ENCODE data around the gene ALLC.
"Not testable (repeated sequence)": the region's sequence is repeated elsewhere in the genome, so short reads cannot be mapped to it uniquely, and the experiment has no call there.

ALLC gene

GRCh38 chr2:3655871-3656761, 1.9 kb upstream of the ALLC start:
- DNase-seq (ENCODE audit: low spot score) = no peak

GRCh38 chr2:3656762-3657721, 958 bp upstream of the ALLC start:
- DNase-seq (ENCODE audit: low spot score) = no peak

GRCh38 chr2:3659447-3660432, 1.7 kb downstream of the ALLC start:
- DNase-seq (ENCODE audit: low spot score) = no peak

- not testable (repeated sequence) for DNase-seq (ENCODE audit: low spot score)
Observed at GRCh38 chr2:3660640-3661039, 2.6 kb downstream of the ALLC start.

GRCh38 chr2:3661149-3661660, 3.2 kb downstream of the ALLC start:
- DNase-seq (ENCODE audit: low spot score) = no peak

- no peak for DNase-seq (ENCODE audit: low spot score)
Observed at GRCh38 chr2:3662239-3662638, 4.2 kb downstream of the ALLC start.

GRCh38 chr2:3664118-3664517, 6.1 kb downstream of the ALLC start:
- no peak for DNase-seq (ENCODE audit: low spot score)

- no peak for DNase-seq (ENCODE audit: low spot score)
Observed at GRCh38 chr2:3664925-3665324, 6.9 kb downstream of the ALLC start.

GRCh38 chr2:3665886-3666612, 8.0 kb downstream of the ALLC start:
- DNase-seq (ENCODE audit: low spot score) = no peak

- DNase-seq (ENCODE audit: low spot score) = no peak
Observed at GRCh38 chr2:3666613-3666975, 8.6 kb downstream of the ALLC start.

- no peak for DNase-seq (ENCODE audit: low spot score)
Observed at GRCh38 chr2:3667151-3667631, 9.2 kb downstream of the ALLC start.

GRCh38 chr2:3669656-3670055, 11.7 kb downstream of the ALLC start:
- no peak for DNase-seq (ENCODE audit: low spot score)

- DNase-seq (ENCODE audit: low spot score) = no peak
Observed at GRCh38 chr2:3670376-3670775, 12.4 kb downstream of the ALLC start.

GRCh38 chr2:3670941-3671340, 12.9 kb downstream of the ALLC start:
- DNase-seq (ENCODE audit: low spot score) = no peak

- DNase-seq (ENCODE audit: low spot score) = no peak
Observed at GRCh38 chr2:3672861-3673678, 15.1 kb downstream of the ALLC start.

- no peak for DNase-seq (ENCODE audit: low spot score)
Observed at GRCh38 chr2:3674066-3674845, 16.3 kb downstream of the ALLC start.

GRCh38 chr2:3675687-3676086, 17.7 kb downstream of the ALLC start:
- no peak for DNase-seq (ENCODE audit: low spot score)

- DNase-seq (ENCODE audit: low spot score) = no peak
Observed at GRCh38 chr2:3677436-3677835, 19.4 kb downstream of the ALLC start.

- DNase-seq (ENCODE audit: low spot score) = no peak
Observed at GRCh38 chr2:3678212-3678611, 20.2 kb downstream of the ALLC start.
